Mesothelial cell of epicardium (in vitro differentiated cells): ENCODE data around the gene ITGA8. TPM values are rescaled to one million over a fixed set of nuclear protein-coding genes. Genes with fewer than 3 reads are reported as not detected.
A peak's percentile ranks its signal among the peaks of the same experiment; 100 is the strongest.

Experiments used
- DNase-seq, 2 experiments: peaks; one replicate each; pipeline ENCODE4 v3.0.0; 2021; ENCODE audit warnings: low spot score in 2 of 2; ENCODE audit not compliant: unreplicated experiment in 2 of 2
- H3K27ac Mint-ChIP-seq: 2 replicates; pipeline ENCODE4 v1.8.0; 2021; ENCODE audit warnings: mixed read lengths
- H3K27me3 Mint-ChIP-seq: 2 replicates; pipeline ENCODE4 v1.8.0; 2021; ENCODE audit warnings: low read depth, mixed read lengths
- H3K36me3 Mint-ChIP-seq: 2 replicates; pipeline ENCODE4 v1.8.0; 2021; ENCODE audit warnings: mixed read lengths
- H3K4me1 Mint-ChIP-seq: 2 replicates; pipeline ENCODE4 v1.8.0; 2021; ENCODE audit warnings: mixed read lengths
- H3K4me3 Mint-ChIP-seq: 2 replicates; pipeline ENCODE4 v1.8.0; 2021; ENCODE audit warnings: mild to moderate bottlenecking, moderate library complexity, mixed read lengths
- H3K9me3 Mint-ChIP-seq: 2 replicates; pipeline ENCODE4 v1.8.0; 2021; ENCODE audit warnings: mixed read lengths
- CTCF ChIP-seq: fragments of 200-600 bp; sonication (generic); IDR thresholded peaks from one replicate; pipeline ENCODE4 v1.5.0; 2021; ENCODE audit warnings: antibody characterized with exemption; ENCODE audit not compliant: unreplicated experiment
- total RNA-seq: library from RNA; stranded (reverse); gene quantifications from 3 replicates; pipeline ENCODE4 v1.2.1, GENCODE V29; 2021

The ITGA8 gene
- total RNA-seq, 1 donor from 2014 or later: 21.7 TPM

- Mint-ChIP-seq H3K4me1 (peaks cover 22% of the 10 kb centered on the region), H3K9me3 (no peaks in the 10 kb centered on the region), H3K36me3 (no peaks in the 10 kb centered on the region), H3K27ac (no peak overlapping the region), H3K27me3 (peaks cover 52% of the 10 kb centered on the region), H3K4me3 (peak overlapping the region; percentile 36)
- no peak for DNase-seq
- no peak for TF ChIP-seq CTCF
Measured at GRCh38 chr10:15720635-15721287, 1.0 kb upstream of the ITGA8 start.

- no peaks in the 10 kb centered on the region for H3K36me3 Mint-ChIP-seq
- H3K27me3 Mint-ChIP-seq: peaks cover 60% of the 10 kb centered on the region
Measured at GRCh38 chr10:15719049-15719898, 448 bp downstream of the ITGA8 start.

GRCh38 chr10:15718694-15719048 is 1.1 kb downstream of the ITGA8 start:
- Mint-ChIP-seq H3K4me3 (peak overlapping the region; percentile 92), H3K9me3 (no peaks in the 10 kb centered on the region), H3K27me3 (peaks cover 63% of the 10 kb centered on the region), H3K27ac (peak overlapping the region; percentile 86), H3K36me3 (no peaks in the 10 kb centered on the region), H3K4me1 (peaks cover 14% of the 10 kb centered on the region)
- DNase-seq: peak in 1 of 2 experiments; percentile 41
- TF ChIP-seq CTCF: no peak

More at GRCh38 chr10:15719049-15719898, 448 bp downstream of the ITGA8 start:
- Mint-ChIP-seq H3K4me1 (peaks cover 14% of the 10 kb centered on the region), H3K9me3 (no peaks in the 10 kb centered on the region), H3K27ac (peak overlapping the region; percentile 86), H3K4me3 (peak overlapping the region; percentile 92)
- peak in 1 of 2 experiments; percentile 53 for DNase-seq
- TF ChIP-seq CTCF: no peak

- Mint-ChIP-seq H3K9me3 (no peaks in the 10 kb centered on the region), H3K27me3 (peaks cover 54% of the 10 kb centered on the region), H3K27ac (no peak overlapping the region), H3K4me1 (peaks cover 14% of the 10 kb centered on the region), H3K4me3 (no peak overlapping the region), H3K36me3 (no peaks in the 10 kb centered on the region)
- DNase-seq: no peak
- peak; percentile 42 for TF ChIP-seq CTCF
Measured at GRCh38 chr10:15715619-15716227, 4.0 kb downstream of the ITGA8 start.

GRCh38 chr10:15714847-15715246 is 4.9 kb downstream of the ITGA8 start:
- Mint-ChIP-seq H3K9me3 (no peaks in the 10 kb centered on the region), H3K36me3 (no peaks in the 10 kb centered on the region), H3K4me3 (no peak overlapping the region), H3K27me3 (peaks cover 51% of the 10 kb centered on the region), H3K27ac (no peak overlapping the region), H3K4me1 (peaks cover 14% of the 10 kb centered on the region)
- TF ChIP-seq CTCF: no peak
- no peak for DNase-seq
